Lower leg skin (tissue), 4 donors: ENCODE data around the gene HNRNPU. TPM values are rescaled to one million over a fixed set of nuclear protein-coding genes. Genes with fewer than 3 reads are reported as not detected.

Experiments
- DNase-seq, 2 donors: peaks; one replicate each; pipeline ENCODE4 v3.0.0-alpha.2; 2019; ENCODE audit warnings: low spot score in 2 of 2
- H3K4me3 ChIP-seq: fragments of 200-600 bp; sonication (generic); 2 replicates; pipeline ENCODE4 v1.5.1; 2017; ENCODE audit warnings: mild to moderate bottlenecking, low read depth; ENCODE audit not compliant: poor library complexity, severe bottlenecking
- POLR2A ChIP-seq, 2 donors: fragments of 450-650 bp; IDR thresholded peaks; one replicate each; pipeline ENCODE4 v1.6.1; 2016 to 2017; ENCODE audit warnings: antibody characterized with exemption in 2 of 2, mild to moderate bottlenecking in 1 of 2, moderate library complexity in 1 of 2
- WGBS, 2 donors: methylation state at CpG; one replicate each; pipeline ENCODE4 v1.1.5; 2018; 5-methylcytosine and 5-hydroxymethylcytosine counted together
- intact Hi-C: fragments of 100-400 bp; cut with DNase I; formaldehyde crosslinking; loops from one replicate; pipeline ENCODE4 v1.15.0; 2023; ENCODE audit warnings: low total_unique reads
- total RNA-seq, 4 donors: library from RNA; depleted of rRNA; stranded (reverse); fragments of >200 nt; gene quantifications; one replicate each; pipeline ENCODE4 v1.1.0, GENCODE V29; 2016
- TF ChIP-seq, protein P1 (sequence below), 3 donors: fragments of 450-650 bp; IDR thresholded peaks; one replicate each; pipeline ENCODE4 v1.5.1; 2016; ENCODE audit warnings: antibody characterized with exemption in 3 of 3, mild to moderate bottlenecking in 3 of 3, moderate library complexity in 2 of 3

The HNRNPU gene
- total RNA-seq, 4 donors from 2014 or later: 183 to 262 (median 209) TPM

GRCh38 chr1:244850099-244850852 is 14.1 kb downstream of the HNRNPU start:
- 80 to 86% methylated on average over 3 of the region's 3 CpGs for WGBS, 2 donors
- no peak overlapping the region for H3K4me3 ChIP-seq
- no peak for TF ChIP-seq POLR2A (IDR thresholded peaks at IDR 0.05)
- TF ChIP-seq, protein P1, sequence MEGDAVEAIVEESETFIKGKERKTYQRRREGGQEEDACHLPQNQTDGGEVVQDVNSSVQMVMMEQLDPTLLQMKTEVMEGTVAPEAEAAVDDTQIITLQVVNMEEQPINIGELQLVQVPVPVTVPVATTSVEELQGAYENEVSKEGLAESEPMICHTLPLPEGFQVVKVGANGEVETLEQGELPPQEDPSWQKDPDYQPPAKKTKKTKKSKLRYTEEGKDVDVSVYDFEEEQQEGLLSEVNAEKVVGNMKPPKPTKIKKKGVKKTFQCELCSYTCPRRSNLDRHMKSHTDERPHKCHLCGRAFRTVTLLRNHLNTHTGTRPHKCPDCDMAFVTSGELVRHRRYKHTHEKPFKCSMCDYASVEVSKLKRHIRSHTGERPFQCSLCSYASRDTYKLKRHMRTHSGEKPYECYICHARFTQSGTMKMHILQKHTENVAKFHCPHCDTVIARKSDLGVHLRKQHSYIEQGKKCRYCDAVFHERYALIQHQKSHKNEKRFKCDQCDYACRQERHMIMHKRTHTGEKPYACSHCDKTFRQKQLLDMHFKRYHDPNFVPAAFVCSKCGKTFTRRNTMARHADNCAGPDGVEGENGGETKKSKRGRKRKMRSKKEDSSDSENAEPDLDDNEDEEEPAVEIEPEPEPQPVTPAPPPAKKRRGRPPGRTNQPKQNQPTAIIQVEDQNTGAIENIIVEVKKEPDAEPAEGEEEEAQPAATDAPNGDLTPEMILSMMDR (IDR thresholded peaks at IDR 0.05): no peak
- no peak for DNase-seq
- intact Hi-C loops: no loop called here

DNA sequence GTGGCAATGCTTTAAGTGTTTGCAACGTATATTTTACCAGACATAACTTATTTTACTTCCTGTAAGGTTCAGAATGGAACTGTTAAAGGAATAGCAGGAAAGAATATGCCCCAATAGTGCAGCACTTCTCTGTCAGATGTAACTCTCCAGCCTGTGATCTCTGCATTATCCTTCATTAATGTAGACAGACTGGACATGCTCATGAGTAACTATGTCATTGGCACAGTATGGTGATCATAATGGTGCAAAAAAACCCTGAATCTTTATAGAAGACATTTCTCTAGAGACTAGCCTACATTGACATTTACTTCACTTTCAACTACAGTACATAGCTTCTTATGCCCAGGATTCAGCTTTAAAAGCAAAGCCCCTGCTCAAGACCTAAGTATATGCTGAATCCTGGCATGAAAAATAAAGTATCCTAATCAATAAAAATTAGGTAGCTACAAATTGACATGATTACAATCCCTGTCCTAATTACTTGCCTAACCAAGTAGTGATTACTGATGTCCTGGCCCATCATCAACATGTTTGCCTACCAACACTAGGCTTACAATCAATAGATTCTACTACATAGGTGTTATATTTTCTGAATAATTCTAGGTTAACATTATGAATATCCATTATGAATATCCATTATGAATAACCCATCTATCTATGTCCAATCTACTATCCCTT is 15.0 kb downstream of the HNRNPU start:
- TF ChIP-seq, protein P1 (IDR thresholded peaks at IDR 0.05): no peak
- TF ChIP-seq POLR2A (IDR thresholded peaks at IDR 0.05): no peak
- intact Hi-C loops: no loop called here
- WGBS, 2 donors: 46 to 60% methylated on average over 1 of the region's 1 CpG

DNA sequence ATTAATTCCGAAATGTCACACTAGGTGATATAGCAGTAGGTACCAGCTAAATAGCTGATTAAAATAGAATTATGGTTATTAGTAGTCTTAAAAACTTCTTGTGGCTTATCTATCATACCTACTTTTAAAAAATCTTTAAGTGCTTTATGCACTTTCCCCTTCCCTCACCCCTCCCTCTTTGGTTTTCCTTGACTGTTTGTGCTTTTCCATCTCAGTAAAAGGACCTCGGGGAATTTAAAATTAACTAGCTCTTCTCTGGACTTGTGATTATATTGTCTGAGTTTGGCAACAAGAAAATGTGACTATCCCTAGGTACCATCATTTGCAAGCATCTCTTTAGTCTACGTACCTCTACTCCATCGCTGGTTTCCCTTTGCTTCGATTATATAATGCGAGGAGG is 17.7 kb downstream of the HNRNPU start:
- 93 to 96% methylated on average over 6 of the region's 6 CpGs for WGBS, 2 donors
- DNase-seq: no peak
- no peak overlapping the region for H3K4me3 ChIP-seq
- no peak for TF ChIP-seq POLR2A (IDR thresholded peaks at IDR 0.05)
- TF ChIP-seq, protein P1 (IDR thresholded peaks at IDR 0.05): no peak
- intact Hi-C loops: no loop called here

More for the DNA sequence above, 15.0 kb downstream of the HNRNPU start:
- no peak for DNase-seq
- no peak overlapping the region for H3K4me3 ChIP-seq

DNA sequence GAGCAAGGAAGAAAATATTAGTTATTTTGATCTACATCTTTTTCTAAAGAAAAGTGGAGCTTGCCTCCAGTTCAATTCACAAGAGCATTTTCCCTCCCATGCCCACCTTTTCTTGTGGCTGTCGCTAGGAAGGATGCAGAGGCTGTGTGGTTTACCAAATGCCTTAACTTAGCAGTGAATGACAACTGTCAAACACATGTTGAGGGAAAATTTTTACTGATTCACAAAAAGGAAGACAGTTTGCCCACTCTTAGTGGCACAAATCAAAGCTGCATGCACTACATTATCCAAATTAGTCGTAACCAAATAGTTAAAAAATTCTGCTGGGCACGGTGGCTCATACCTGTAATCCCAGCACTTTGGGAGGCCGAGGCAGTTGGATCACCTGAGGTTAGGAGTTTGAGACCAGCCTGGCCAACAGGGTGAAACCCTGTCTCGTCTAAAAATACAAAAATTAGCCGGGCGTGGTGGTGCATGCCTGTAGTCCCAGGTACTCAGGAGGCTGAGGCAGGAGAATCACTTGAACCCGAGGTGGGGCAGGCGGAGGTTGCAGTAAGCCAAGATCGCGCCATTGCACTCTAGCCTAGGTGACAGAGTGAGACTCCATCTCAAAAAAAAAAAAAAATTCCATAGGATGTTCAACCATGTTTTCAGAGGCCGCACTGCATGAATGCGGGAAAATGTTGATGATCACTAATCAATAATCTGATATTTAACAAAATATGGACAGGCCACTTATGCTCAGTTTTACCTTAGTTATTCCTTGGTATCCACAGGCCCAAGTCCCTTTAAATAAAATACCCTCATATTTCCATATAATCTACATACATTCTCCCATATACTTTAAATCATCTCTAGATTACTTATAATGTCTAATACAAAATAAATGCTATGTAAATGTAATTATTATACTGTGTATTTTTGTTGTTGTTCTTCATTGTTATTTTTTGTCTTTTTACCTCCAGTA is 19.9 kb downstream of the HNRNPU start:
- intact Hi-C loops: no loop called here
- DNase-seq: no peak
- no peak for TF ChIP-seq POLR2A (IDR thresholded peaks at IDR 0.05)
- TF ChIP-seq, protein P1 (IDR thresholded peaks at IDR 0.05): no peak
- H3K4me3 ChIP-seq: no peak overlapping the region
- 88 to 91% methylated on average over 13 of the region's 13 CpGs for WGBS, 2 donors

GRCh38 chr1:244843148-244843978 is 21.0 kb downstream of the HNRNPU start:
- DNase-seq: no peak
- TF ChIP-seq, protein P1 (IDR thresholded peaks at IDR 0.05): no peak
- TF ChIP-seq POLR2A (IDR thresholded peaks at IDR 0.05): no peak
- no peak overlapping the region for H3K4me3 ChIP-seq
- WGBS, 2 donors: 79 to 82% methylated on average over 6 of the region's 6 CpGs
- intact Hi-C loops: no loop called here
